ENCODE data around the gene PLCL2. TPM values are rescaled to one million over a fixed set of nuclear protein-coding genes. Genes with fewer than 3 reads are reported as not detected.

Gene PLCL2
- total RNA-seq, 1 experiment from 2014 or later = 32.1 TPM

- Mint-ChIP-seq H3K9me3 (no peaks in the 10 kb centered on the region), H3K27ac (no peak overlapping the region), H3K27me3 (ENCODE audit: low read depth) (no peaks in the 10 kb centered on the region), H3K4me1 (peaks cover 44 to 46% of the 10 kb centered on the region in 2 experiments), H3K4me3 (no peak overlapping the region), H3K36me3 (ENCODE audit: insufficient read depth in 1 of 3, low read depth in 3 of 3) (peaks cover 0 to 4% (median 0%) of the 10 kb centered on the region in 3 experiments; a peak in 1 of 7 replicates)
- DNase-seq = no peak
- no peak overlapping the region for H2BK12ac ChIP-seq (ENCODE audit: insufficient read length, low read depth, low read length)
- no peaks in the 10 kb centered on the region for H3K23me2 ChIP-seq (ENCODE audit: insufficient read length, low read depth, low read length, poor library complexity, severe bottlenecking)
- no peak overlapping the region for H3K27ac ChIP-seq (ENCODE audit: insufficient read length, low read depth, low read length)
- H3K4me2 ChIP-seq (ENCODE audit: insufficient read depth, insufficient read length, low read length) = no peak overlapping the region
- H2BK120ac ChIP-seq (ENCODE audit: low read depth, low read length, poor library complexity, severe bottlenecking) = no peak overlapping the region
- no peaks in the 10 kb centered on the region for H3K79me2 ChIP-seq (ENCODE audit: insufficient read depth, low read length)
- no peak overlapping the region for H2AK5ac ChIP-seq (ENCODE audit: insufficient read length, low read length)
- no peak overlapping the region for H2BK20ac ChIP-seq (ENCODE audit: low read depth, low read length, poor library complexity, severe bottlenecking)
- no peak overlapping the region for H3T11ph ChIP-seq (ENCODE audit: low read length)
- H3K79me1 ChIP-seq (ENCODE audit: insufficient read depth, low read depth, low read length, poor library complexity, severe bottlenecking) = no peaks in the 10 kb centered on the region
- no peak overlapping the region for H3K56ac ChIP-seq (ENCODE audit: insufficient read length, low read depth, low read length)
- H3K23ac ChIP-seq (ENCODE audit: insufficient read length, low read depth, low read length) = no peak overlapping the region
- no peak overlapping the region for H4K91ac ChIP-seq (ENCODE audit: insufficient read length, low read depth, low read length)
- H4K20me1 ChIP-seq (ENCODE audit: control insufficient read depth, insufficient read depth, insufficient read length) = no peaks in the 10 kb centered on the region
- no peaks in the 10 kb centered on the region for H3K27me3 ChIP-seq (ENCODE audit: insufficient read depth, low read length)
- H2BK15ac ChIP-seq (ENCODE audit: low read depth, low read length) = no peak overlapping the region
- WGBS (ENCODE audit: extremely low coverage, insufficient read length, low lambda C conversion rate) = no CpG with 5 or more reads among the region's 7 CpGs
- H3K18ac ChIP-seq (ENCODE audit: insufficient read length, low read depth, low read length) = no peak overlapping the region
- no peaks in the 10 kb centered on the region for H3K9me3 ChIP-seq (ENCODE audit: control insufficient read depth, low read depth, low read length)
- no peak overlapping the region for H4K5ac ChIP-seq (ENCODE audit: insufficient read length, low read depth, low read length)
- no peaks in the 10 kb centered on the region; the same call in none of the 2 replicates for H3K4me1 ChIP-seq (ENCODE audit: insufficient read depth, low read length)
- H4K8ac ChIP-seq (replicated peaks; ENCODE audit: insufficient read length, low read depth, low read length) = no peak overlapping the region
- no peak overlapping the region for H3K14ac ChIP-seq (ENCODE audit: insufficient read depth, low read length)
- no peak overlapping the region for H2AFZ ChIP-seq (ENCODE audit: low read length)
- TF ChIP-seq CTCF (conservative IDR thresholded peaks at IDR 0.05) = no peak
- no peak overlapping the region for H2BK5ac ChIP-seq (ENCODE audit: insufficient read length, low read length)
- H3K9ac ChIP-seq (ENCODE audit: extremely low read depth, insufficient read length, low read length) = no peak overlapping the region
- no peak overlapping the region for H3K4ac ChIP-seq (ENCODE audit: low read depth, low read length)
Measured at GRCh38 chr3:16932877-16933276, 48.1 kb downstream of the PLCL2 start.
